Subcutaneous abdominal adipose tissue (tissue), 5 donors: ENCODE results near the gene NOLC1.

Experiments used
- H3K27ac ChIP-seq: one replicate; pipeline ENCODE4 v1.7.0; 2013; ENCODE audit warnings: low read depth, mild to moderate bottlenecking, inconsistent platforms, low read length, moderate library complexity
- H3K27me3 ChIP-seq, 5 donors: one replicate each; pipeline ENCODE4 v1.7.0; 2013; ENCODE audit warnings: low read length in 5 of 5, inconsistent platforms in 1 of 5; ENCODE audit not compliant: control insufficient read depth in 5 of 5, insufficient read depth in 4 of 5
- H3K36me3 ChIP-seq, 5 donors: one replicate each; pipeline ENCODE4 v1.7.0; 2013; ENCODE audit warnings: low read length in 5 of 5; ENCODE audit not compliant: control insufficient read depth in 5 of 5, insufficient read depth in 5 of 5
- H3K4me1 ChIP-seq, 5 donors: one replicate each; pipeline ENCODE4 v1.7.0; 2013; ENCODE audit warnings: low read length in 5 of 5, mild to moderate bottlenecking in 3 of 5, moderate library complexity in 1 of 5; ENCODE audit not compliant: control insufficient read depth in 5 of 5, insufficient read depth in 5 of 5
- H3K4me3 ChIP-seq, 5 donors: one replicate each; pipeline ENCODE4 v1.7.0; 2013; ENCODE audit warnings: low read length in 5 of 5, low read depth in 1 of 5
- H3K9ac ChIP-seq, 5 donors: one replicate each; pipeline ENCODE4 v1.7.0; 2013; ENCODE audit warnings: low read length in 5 of 5, mild to moderate bottlenecking in 4 of 5, moderate library complexity in 3 of 5
- H3K9me3 ChIP-seq, 5 donors: one replicate each; pipeline ENCODE4 v1.7.0; 2013; ENCODE audit warnings: low read length in 5 of 5; ENCODE audit not compliant: control insufficient read depth in 5 of 5
- donor health status: healthy.
- donor health status: healthy.
- donor health status: healthy.
- donor health status: healthy.
- donor health status: healthy.

The NOLC1 gene

DNA sequence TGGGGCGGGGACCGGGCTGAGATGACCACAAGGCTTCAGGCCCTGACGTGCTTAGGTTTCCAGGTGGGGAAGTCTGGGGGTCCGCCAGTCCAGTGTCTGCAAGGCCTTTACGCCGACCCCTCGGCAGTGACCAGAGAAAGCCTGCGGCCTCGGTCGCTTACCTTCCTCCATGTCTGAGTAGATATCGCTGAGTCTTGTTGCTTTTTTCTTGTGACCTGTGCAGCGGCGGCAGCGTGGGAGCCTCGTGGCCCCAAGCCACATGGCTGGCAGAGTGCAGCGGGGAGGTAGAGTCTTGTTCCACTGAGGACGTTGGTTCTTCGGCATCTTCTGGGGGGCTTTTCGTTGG lies 329 bp downstream of the NOLC1 start:
- peak overlapping the region; percentile 84 to 99 (median 92) for H3K4me3 ChIP-seq
- peaks cover 0 to 2% (median 0%) of the 10 kb centered on the region in 5 donors for H3K9me3 ChIP-seq
- H3K4me1 ChIP-seq: peaks cover 12 to 20% (median 18%) of the 10 kb centered on the region in 5 donors
- H3K27ac ChIP-seq: peak overlapping the region; percentile 98
- peaks cover 8 to 50% (median 31%) of the 10 kb centered on the region in 5 donors for H3K36me3 ChIP-seq
- peak overlapping the region; percentile 70 to 98 (median 96) for H3K9ac ChIP-seq
- peaks cover 0 to 7% (median 0%) of the 10 kb centered on the region in 5 donors for H3K27me3 ChIP-seq

- Histone ChIP-seq H3K4me1 (peaks cover 12 to 20% (median 18%) of the 10 kb centered on the region in 5 donors), H3K27ac (peak overlapping the region; percentile 98), H3K36me3 (peaks cover 13 to 50% (median 37%) of the 10 kb centered on the region in 5 donors), H3K9me3 (peaks cover 0 to 2% (median 0%) of the 10 kb centered on the region in 5 donors), H3K9ac (peak overlapping the region; percentile 70 to 98 (median 96)), H3K4me3 (peak overlapping the region; percentile 84 to 99 (median 92)), H3K27me3 (peaks cover 0 to 7% (median 0%) of the 10 kb centered on the region in 5 donors)
Measured at GRCh38 chr10:102153093-102153620, 968 bp downstream of the NOLC1 start.

- Histone ChIP-seq H3K4me1 (peaks cover 12 to 20% (median 18%) of the 10 kb centered on the region in 5 donors), H3K9ac (no peak overlapping the region), H3K9me3 (peaks cover 0 to 2% (median 0%) of the 10 kb centered on the region in 5 donors), H3K27me3 (peaks cover 0 to 7% (median 0%) of the 10 kb centered on the region in 5 donors), H3K36me3 (peaks cover 17 to 51% (median 37%) of the 10 kb centered on the region in 5 donors), H3K4me3 (no peak overlapping the region), H3K27ac (no peak overlapping the region)
Measured at GRCh38 chr10:102154466-102155116, 2.4 kb downstream of the NOLC1 start.

DNA sequence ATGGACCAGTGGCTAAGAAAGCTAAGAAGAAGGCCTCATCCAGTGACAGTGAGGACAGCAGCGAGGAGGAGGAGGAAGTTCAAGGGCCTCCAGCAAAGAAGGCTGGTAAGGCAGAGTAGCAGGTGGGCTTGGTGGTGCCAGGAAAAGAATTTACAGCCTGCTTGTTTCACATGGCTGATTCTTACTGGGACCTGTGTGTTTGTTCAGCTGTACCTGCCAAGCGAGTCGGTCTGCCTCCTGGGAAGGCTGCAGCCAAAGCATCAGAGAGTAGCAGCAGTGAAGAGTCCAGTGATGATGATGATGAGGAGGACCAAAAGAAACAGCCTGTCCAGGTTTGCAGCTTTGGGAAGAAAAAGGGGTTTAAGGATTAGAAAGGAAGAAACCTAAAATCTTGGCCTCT lies 5.0 kb downstream of the NOLC1 start:
- Histone ChIP-seq H3K27ac (no peak overlapping the region), H3K27me3 (peaks cover 0 to 2% (median 0%) of the 10 kb centered on the region in 5 donors), H3K4me3 (no peak overlapping the region), H3K9ac (no peak overlapping the region), H3K4me1 (peaks cover 11 to 14% (median 12%) of the 10 kb centered on the region in 5 donors), H3K36me3 (peaks cover 22 to 70% (median 52%) of the 10 kb centered on the region in 5 donors), H3K9me3 (no peaks in the 10 kb centered on the region)

GRCh38 chr10:102159051-102159597 lies 6.9 kb downstream of the NOLC1 start:
- Histone ChIP-seq H3K27me3 (no peaks in the 10 kb centered on the region), H3K36me3 (peaks cover 32 to 88% (median 67%) of the 10 kb centered on the region in 5 donors), H3K9me3 (no peaks in the 10 kb centered on the region), H3K27ac (no peak overlapping the region), H3K9ac (no peak overlapping the region), H3K4me1 (no peaks in the 10 kb centered on the region), H3K4me3 (no peak overlapping the region)

- Histone ChIP-seq H3K27ac (no peak overlapping the region), H3K4me1 (no peaks in the 10 kb centered on the region), H3K4me3 (no peak overlapping the region), H3K36me3 (peaks cover 32 to 83% (median 67%) of the 10 kb centered on the region in 5 donors), H3K9me3 (no peaks in the 10 kb centered on the region), H3K9ac (no peak overlapping the region), H3K27me3 (no peaks in the 10 kb centered on the region)
Measured at GRCh38 chr10:102159831-102160230, 7.6 kb downstream of the NOLC1 start.

GRCh38 chr10:102163342-102163989 lies 11.3 kb downstream of the NOLC1 start:
- H3K27me3 ChIP-seq: no peaks in the 10 kb centered on the region
- H3K4me1 ChIP-seq: no peaks in the 10 kb centered on the region
- peaks cover 21 to 57% (median 51%) of the 10 kb centered on the region in 5 donors for H3K36me3 ChIP-seq
- no peak overlapping the region for H3K4me3 ChIP-seq
- H3K9me3 ChIP-seq: no peaks in the 10 kb centered on the region
- H3K27ac ChIP-seq: no peak overlapping the region
- H3K9ac ChIP-seq: no peak overlapping the region

GRCh38 chr10:102167861-102168260 lies 15.7 kb downstream of the NOLC1 start:
- H3K4me1 ChIP-seq: peaks cover 0 to 6% (median 4%) of the 10 kb centered on the region in 5 donors
- no peak overlapping the region for H3K27ac ChIP-seq
- peaks cover 4 to 14% (median 10%) of the 10 kb centered on the region in 5 donors for H3K36me3 ChIP-seq
- H3K27me3 ChIP-seq: no peaks in the 10 kb centered on the region
- H3K9ac ChIP-seq: no peak overlapping the region
- H3K4me3 ChIP-seq: no peak overlapping the region
- no peaks in the 10 kb centered on the region for H3K9me3 ChIP-seq

DNA sequence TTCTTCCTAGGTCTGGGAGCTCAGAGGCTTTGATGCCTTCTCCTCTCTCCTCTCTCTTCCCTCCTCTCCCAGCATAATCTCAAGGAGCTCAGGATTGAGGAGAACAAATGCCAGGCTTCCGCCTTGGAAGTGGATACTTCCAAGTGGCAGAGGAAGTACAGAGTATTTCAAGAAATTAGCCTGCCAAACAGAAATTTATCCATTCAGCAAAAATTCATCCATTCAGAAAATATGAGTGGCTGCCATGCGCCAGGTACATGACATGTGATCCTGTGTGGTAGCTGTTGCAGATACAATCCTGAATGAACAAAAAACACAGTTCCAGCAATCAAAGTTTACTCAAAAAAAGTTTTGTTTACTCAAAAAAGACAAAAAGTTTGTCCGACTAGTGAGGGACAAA lies 18.4 kb downstream of the NOLC1 start:
- Histone ChIP-seq H3K4me1 (peaks cover 0 to 6% (median 4%) of the 10 kb centered on the region in 5 donors), H3K36me3 (no peaks in the 10 kb centered on the region), H3K27me3 (peaks cover 0 to 3% (median 0%) of the 10 kb centered on the region in 5 donors), H3K9me3 (no peaks in the 10 kb centered on the region), H3K27ac (no peak overlapping the region), H3K4me3 (no peak overlapping the region), H3K9ac (no peak overlapping the region)

DNA sequence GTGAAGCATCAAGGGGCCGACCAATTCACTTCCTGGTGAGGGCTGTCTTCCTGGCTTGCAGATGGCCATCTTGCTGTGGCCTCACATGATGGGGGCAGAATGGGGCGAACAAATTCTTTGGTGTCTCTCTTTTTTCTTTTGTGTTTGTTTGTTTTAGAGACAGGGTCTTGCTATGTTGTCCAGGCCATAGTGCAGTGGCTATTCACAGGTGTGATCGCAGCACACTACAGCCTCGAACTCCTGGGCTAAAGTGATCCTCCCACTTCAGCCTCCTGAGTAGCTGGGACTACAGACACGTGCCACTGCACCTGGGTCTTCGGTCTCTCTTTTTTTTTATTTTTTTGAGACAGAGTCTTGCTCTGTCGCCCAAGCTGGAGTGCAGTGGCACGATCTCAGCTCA lies 20.1 kb downstream of the NOLC1 start:
- peaks cover 0 to 6% (median 4%) of the 10 kb centered on the region in 5 donors for H3K4me1 ChIP-seq
- H3K4me3 ChIP-seq: no peak overlapping the region
- H3K27me3 ChIP-seq: peaks cover 0 to 3% (median 0%) of the 10 kb centered on the region in 5 donors
- H3K9me3 ChIP-seq: no peaks in the 10 kb centered on the region
- no peak overlapping the region for H3K27ac ChIP-seq
- H3K36me3 ChIP-seq: no peaks in the 10 kb centered on the region
- H3K9ac ChIP-seq: no peak overlapping the region
